Vagina (tissue), 2 donors: ENCODE data around the gene INPP5A. TPM values are rescaled to one million over a fixed set of nuclear protein-coding genes. Genes with fewer than 3 reads are reported as not detected.

Source experiments
- DNase-seq, 2 donors: peaks; one replicate each; pipeline ENCODE4 v3.0.0-alpha.2; 2017; ENCODE audit errors: extremely low spot score in 2 of 2
- H3K27ac ChIP-seq: fragments of 200-600 bp; sonication (generic); one replicate; pipeline ENCODE4 v1.5.1; 2019
- H3K27me3 ChIP-seq: fragments of 200-600 bp; sonication (generic); one replicate; pipeline ENCODE4 v1.5.1; 2019
- H3K36me3 ChIP-seq, 2 donors: fragments of 200-600 bp; sonication (generic); one replicate each; pipeline ENCODE4 v1.5.1; 2017 to 2019
- H3K4me1 ChIP-seq: fragments of 200-600 bp; sonication (generic); one replicate; pipeline ENCODE4 v1.5.1; 2019
- H3K4me3 ChIP-seq, 2 donors: fragments of 200-600 bp; sonication (generic); 1 replicate in 1 of 2; 2 replicates in 1 of 2; pipeline ENCODE4 v1.5.1; 2016 to 2019
- H3K9me3 ChIP-seq: fragments of 200-600 bp; sonication (generic); one replicate; pipeline ENCODE4 v1.5.1; 2019
- CTCF ChIP-seq, 3 experiments: fragments of 450-650 bp in 2 of 3; fragments of 200-600 bp in 1 of 3; sonication (generic) in 1 of 3; IDR thresholded peaks; one replicate each; pipeline ENCODE4 v1.5.1; 2017 to 2019; ENCODE audit warnings: antibody characterized with exemption in 3 of 3, mild to moderate bottlenecking in 2 of 3, moderate library complexity in 2 of 3
- POLR2A ChIP-seq, 2 donors: fragments of 450-650 bp; IDR thresholded peaks; one replicate each; pipeline ENCODE4 v1.6.1; 2017; ENCODE audit warnings: antibody characterized with exemption in 2 of 2, mild to moderate bottlenecking in 2 of 2, moderate library complexity in 2 of 2
- POLR2AphosphoS5 ChIP-seq, 2 donors: sonication (generic); formaldehyde crosslinking; IDR thresholded peaks; one replicate each; pipeline ENCODE4 v1.9.0; 2017; ENCODE audit warnings: antibody characterized with exemption in 2 of 2, mild to moderate bottlenecking in 2 of 2, low read depth in 1 of 2; ENCODE audit not compliant: insufficient read depth in 1 of 2
- intact Hi-C: fragments of 100-400 bp; cut with DNase I; formaldehyde crosslinking; loops from one replicate; pipeline ENCODE4 v1.15.1; 2023
- total RNA-seq: library from RNA; depleted of rRNA; stranded (reverse); fragments of >200 nt; gene quantifications from one replicate; pipeline ENCODE4 v1.2.3, GENCODE V29; 2016

Gene INPP5A
- total RNA-seq, 1 donor from 2014 or later: 24.3 TPM

DNA sequence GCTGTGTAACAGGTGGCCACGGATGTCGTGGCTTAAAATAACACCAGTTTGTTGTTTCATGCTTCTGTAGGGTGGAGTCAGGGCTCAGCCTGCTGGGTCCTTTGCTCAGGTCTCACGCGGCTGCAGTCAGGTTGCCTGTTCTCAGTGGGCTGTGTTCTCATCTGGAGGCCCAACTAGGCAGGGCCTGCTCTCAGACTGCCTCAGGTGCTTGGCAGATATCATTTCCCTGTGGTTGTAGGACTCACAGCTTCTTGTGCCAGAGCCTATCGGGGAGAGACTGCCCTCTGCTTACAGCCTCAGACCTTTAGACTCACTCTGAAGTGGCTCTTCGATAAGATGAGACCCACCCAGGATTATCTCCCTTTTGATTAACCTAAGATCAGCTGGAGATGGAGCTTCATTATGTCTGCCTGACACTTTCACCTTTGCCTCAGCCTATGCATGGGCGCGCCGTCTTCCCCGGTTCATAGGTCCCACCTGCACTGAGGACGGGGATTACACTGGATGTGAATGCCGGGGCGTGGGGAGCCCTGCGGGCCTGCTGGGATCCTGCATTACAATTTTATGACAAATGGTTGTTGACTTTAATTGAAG lies 55.3 kb downstream of the INPP5A start:
- no peaks in the 10 kb centered on the region for H3K9me3 ChIP-seq
- intact Hi-C loops: no loop called here
- no peak overlapping the region for H3K4me3 ChIP-seq
- peaks cover 84% of the 10 kb centered on the region for H3K4me1 ChIP-seq
- no peak overlapping the region for H3K27ac ChIP-seq
- no peak for DNase-seq
- no peaks in the 10 kb centered on the region for H3K27me3 ChIP-seq
- H3K36me3 ChIP-seq: no peaks in the 10 kb centered on the region
- TF ChIP-seq POLR2AphosphoS5 (IDR thresholded peaks at IDR 0.05; ENCODE audit: insufficient read depth in 1 of 2, low read depth in 1 of 2) (no peak), CTCF (IDR thresholded peaks at IDR 0.05) (no peak), POLR2A (IDR thresholded peaks at IDR 0.05) (no peak)

DNA sequence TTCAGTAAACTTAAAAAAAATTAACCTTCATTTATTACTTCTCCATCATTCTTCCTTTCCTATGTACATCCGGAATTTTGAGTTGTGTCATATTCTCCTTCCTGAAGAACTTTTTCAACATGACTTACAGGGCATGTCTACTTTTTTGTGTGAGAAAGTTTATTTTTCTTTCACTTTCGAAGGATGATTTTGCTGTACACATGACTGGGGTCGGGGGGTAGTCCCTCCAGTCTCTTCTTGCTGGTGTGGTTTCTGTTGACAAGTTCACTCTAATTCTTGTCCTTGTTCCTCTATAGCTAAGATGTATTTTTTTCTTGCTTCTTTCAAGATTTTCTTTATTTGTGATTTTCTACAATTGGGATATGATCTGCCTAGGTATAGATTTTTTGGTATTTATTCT lies 55.8 kb downstream of the INPP5A start:
- no peak for TF ChIP-seq POLR2A (IDR thresholded peaks at IDR 0.05)
- TF ChIP-seq POLR2AphosphoS5 (IDR thresholded peaks at IDR 0.05; ENCODE audit: insufficient read depth in 1 of 2, low read depth in 1 of 2): no peak
- TF ChIP-seq CTCF (IDR thresholded peaks at IDR 0.05): no peak
- Histone ChIP-seq H3K27ac (no peak overlapping the region), H3K36me3 (no peaks in the 10 kb centered on the region), H3K4me3 (no peak overlapping the region), H3K27me3 (no peaks in the 10 kb centered on the region), H3K9me3 (no peaks in the 10 kb centered on the region), H3K4me1 (peaks cover 84% of the 10 kb centered on the region)
- intact Hi-C loops: no loop called here
- DNase-seq: no peak

DNA sequence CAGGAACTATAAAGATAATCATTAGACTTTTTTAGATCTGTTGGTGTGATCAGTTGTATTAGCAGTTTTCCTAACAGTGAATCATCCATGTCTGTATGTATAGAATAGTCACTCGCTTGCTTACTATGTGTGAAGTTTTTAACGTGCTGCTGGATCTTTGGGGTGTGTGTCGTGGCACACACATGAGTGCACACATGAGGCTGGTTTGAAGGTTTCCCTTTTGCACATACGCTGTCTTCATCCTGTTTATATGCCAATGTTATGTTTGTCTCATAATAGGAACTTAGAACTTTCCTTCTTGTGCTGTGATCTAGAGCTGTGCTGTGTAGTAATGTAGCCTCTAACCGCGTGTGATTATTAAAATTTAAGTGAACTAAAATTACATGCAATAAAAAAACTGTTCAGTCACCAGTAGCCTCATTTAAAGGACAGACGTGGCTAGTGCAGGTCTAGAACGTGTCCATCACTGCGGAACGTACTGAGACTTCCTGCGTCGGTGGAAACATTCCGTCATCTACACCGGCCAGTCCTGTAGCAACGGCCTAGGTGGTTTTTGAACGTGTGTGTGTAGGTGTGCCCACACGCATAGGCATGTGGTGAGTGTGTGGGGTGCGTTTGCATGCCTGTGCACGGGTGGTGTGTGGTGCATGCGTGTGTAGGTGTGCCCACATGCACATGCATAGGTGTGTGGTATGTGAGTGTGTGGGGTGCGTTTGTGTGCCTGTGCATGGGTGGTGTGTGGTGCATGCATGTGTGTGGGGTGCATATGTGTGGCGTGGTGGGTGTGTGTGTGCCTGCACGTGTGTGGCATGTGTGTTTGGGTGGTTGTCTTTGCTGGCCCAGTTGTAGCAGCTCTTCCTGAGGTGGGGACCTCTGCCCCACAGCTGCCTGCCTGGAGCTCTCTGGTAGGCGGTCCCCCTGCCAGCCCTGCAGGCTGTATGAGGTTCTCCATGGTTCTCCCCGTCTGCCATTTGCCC lies 56.6 kb downstream of the INPP5A start:
- intact Hi-C loops: no loop called here
- TF ChIP-seq POLR2A (IDR thresholded peaks at IDR 0.05): no peak
- TF ChIP-seq POLR2AphosphoS5 (IDR thresholded peaks at IDR 0.05; ENCODE audit: insufficient read depth in 1 of 2, low read depth in 1 of 2): no peak
- no peak for TF ChIP-seq CTCF (IDR thresholded peaks at IDR 0.05)

DNA sequence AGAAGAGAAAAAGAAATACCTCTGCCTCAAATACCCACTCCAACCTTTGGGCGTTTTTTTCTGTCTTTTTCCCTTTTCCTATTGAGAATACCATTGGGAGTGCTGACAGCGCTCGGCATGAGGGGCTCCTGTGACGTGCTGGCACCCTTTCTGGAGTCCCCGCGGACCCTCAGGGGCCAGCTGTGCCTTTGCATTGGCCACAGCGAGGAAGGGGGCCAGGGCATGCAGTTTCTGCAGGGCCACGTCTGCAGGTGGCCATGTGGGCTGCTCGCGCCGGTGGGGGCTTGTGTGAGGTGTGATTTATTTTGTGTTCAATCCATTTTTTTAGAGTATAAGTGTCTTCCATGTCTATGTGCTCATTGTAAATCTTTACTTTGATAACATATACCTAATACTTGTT lies 57.4 kb downstream of the INPP5A start:
- Histone ChIP-seq H3K27me3 (no peaks in the 10 kb centered on the region), H3K9me3 (no peaks in the 10 kb centered on the region), H3K36me3 (no peaks in the 10 kb centered on the region), H3K4me3 (no peak overlapping the region), H3K27ac (no peak overlapping the region), H3K4me1 (peaks cover 70% of the 10 kb centered on the region)
- intact Hi-C loops: no loop called here
- TF ChIP-seq POLR2AphosphoS5 (IDR thresholded peaks at IDR 0.05; ENCODE audit: insufficient read depth in 1 of 2, low read depth in 1 of 2): no peak
- TF ChIP-seq POLR2A (IDR thresholded peaks at IDR 0.05): no peak
- TF ChIP-seq CTCF (IDR thresholded peaks at IDR 0.05): no peak
- DNase-seq: no peak

More for the DNA sequence above, 56.6 kb downstream of the INPP5A start:
- Histone ChIP-seq H3K27me3 (no peaks in the 10 kb centered on the region), H3K27ac (no peak overlapping the region), H3K4me1 (peaks cover 79% of the 10 kb centered on the region), H3K36me3 (no peaks in the 10 kb centered on the region), H3K9me3 (no peaks in the 10 kb centered on the region), H3K4me3 (no peak overlapping the region)
- no peak for DNase-seq

GRCh38 chr10:132595854-132596253 lies 58.3 kb downstream of the INPP5A start:
- H3K27me3 ChIP-seq: no peaks in the 10 kb centered on the region
- no peak for TF ChIP-seq POLR2AphosphoS5 (IDR thresholded peaks at IDR 0.05; ENCODE audit: insufficient read depth in 1 of 2, low read depth in 1 of 2)
- no peak for TF ChIP-seq POLR2A (IDR thresholded peaks at IDR 0.05)
- no peak for TF ChIP-seq CTCF (IDR thresholded peaks at IDR 0.05)
- no peak overlapping the region for H3K27ac ChIP-seq
- no peak for DNase-seq
- peaks cover 66% of the 10 kb centered on the region for H3K4me1 ChIP-seq
- H3K36me3 ChIP-seq: no peaks in the 10 kb centered on the region
- no peaks in the 10 kb centered on the region for H3K9me3 ChIP-seq
- no peak overlapping the region for H3K4me3 ChIP-seq
- intact Hi-C loops: no loop called here
